GM18907 (cell line): ENCODE measurements around the gene SENP2.
"Not testable (repeated sequence)": the region's sequence is repeated elsewhere in the genome, so short reads cannot be mapped to it uniquely, and the experiment has no call there.

Experiments
- ATAC-seq: cut with Tn5 transposase; IDR thresholded peaks from one replicate; pipeline ENCODE4 v1.9.1; 2021; ENCODE audit warnings: mild to moderate bottlenecking, moderate library complexity; ENCODE audit not compliant: unreplicated experiment

The SENP2 gene

DNA sequence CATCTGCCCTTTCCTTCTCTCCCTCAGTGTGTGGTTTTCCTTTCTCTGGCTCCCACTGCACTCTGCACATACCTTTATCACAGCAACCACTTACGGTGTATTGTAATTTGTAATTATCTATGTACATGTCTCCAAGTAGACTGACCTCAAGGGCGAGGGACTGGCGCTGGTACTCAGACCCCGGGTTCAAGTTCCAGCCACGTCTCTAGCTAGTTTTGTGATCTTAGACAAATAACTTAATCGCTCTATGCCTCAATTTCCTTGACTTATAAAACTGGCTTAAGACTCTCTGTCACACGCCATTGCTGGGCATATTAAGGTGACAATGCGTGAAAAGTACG lies 607 bp upstream of the SENP2 start:
- ATAC-seq = no peak

DNA sequence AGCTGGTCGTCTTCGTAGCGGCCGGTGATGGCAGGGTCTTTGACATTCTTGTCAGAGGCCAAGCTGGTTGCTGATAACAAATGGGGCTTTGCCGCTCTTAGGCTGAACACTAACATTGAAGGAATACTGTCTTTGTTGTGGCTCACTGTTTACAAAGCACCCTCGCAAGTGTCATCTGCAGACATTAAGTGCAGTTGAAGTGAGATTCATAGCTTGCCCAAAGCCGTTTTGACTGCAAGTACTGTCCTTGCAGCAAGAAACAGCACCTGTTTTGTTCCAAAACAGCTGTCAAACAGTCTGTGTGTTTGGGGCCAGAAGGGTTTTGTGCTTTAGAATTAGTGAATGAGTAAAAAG lies 568 bp downstream of the SENP2 start:
- ATAC-seq = no peak

DNA sequence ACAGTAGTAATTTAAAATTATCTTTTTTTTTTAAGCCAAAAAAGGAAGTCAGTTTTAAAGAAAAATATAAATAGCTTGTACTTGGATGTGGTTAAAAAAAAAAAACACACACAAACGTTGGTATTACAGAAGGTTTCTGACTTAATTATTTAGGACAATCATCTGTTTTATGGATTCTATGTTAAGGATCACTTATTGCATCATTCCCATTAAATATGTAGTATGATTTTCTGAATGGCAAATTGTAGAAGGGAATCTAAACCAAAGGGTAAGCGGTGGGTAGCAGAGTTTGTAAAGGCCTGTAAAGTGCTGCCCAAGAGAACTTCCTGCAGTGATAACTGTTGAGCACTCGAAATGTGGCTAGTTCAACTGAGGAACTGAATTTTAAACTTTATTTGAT lies 8.0 kb downstream of the SENP2 start:
- ATAC-seq = no peak

DNA sequence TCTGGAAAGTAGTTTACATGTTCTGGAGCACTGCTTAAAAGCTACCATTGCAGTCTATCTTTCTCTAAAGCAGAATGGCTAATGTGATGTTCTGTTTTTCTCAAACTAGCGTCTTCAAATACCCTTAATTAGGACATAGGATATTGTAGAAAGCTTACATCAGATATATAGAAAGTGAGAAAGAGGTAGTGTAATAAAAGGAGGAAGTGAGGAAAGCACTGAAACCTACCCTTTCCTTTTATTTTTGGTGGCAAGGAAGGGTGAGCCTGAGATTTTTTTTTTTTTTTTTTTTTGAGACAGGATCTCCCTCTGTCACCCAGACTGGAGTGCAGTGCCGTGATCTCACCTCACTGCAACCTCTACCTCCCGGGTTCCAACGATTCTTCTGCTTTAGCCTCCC lies 9.4 kb downstream of the SENP2 start:
- peak; percentile 60 for ATAC-seq

DNA sequence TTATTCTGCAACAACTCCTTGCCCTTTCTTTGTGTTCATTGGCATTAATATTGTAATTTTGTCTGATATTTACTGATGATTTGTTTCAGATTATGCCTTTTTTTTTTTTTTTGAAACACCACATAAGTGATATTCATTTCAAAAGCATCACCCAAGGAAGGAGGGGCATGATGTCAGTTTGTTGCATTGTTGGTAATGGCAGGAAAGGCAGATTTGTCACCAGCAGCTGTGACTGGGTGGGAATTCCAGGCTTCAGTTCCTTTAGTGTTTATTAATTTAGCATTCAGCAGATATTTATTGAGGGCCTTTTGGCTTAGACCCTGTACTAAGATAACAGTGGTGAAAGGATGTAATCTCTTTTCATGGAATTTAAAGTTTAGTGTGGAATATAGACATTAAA lies 19.5 kb downstream of the SENP2 start:
- ATAC-seq = no peak

DNA sequence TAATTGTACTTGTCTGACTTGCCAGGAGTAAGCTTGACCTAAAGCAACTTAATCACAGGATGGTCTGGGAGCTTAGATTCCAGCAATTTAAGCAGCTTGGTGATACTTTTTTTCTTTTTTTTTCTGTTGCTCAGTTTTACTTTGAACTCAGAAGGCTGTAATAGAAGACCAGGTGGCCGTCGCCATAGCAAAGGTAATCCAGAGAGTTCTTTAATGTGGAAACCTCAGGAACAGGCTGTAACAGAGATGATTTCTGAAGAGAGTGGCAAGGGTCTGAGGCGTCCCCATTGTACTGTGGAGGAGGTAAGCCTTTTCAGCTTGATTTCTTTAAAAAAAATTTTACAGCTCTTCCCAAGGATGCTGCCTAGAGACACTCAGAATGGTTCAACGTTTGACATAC lies 20.1 kb downstream of the SENP2 start:
- ATAC-seq = no peak

DNA sequence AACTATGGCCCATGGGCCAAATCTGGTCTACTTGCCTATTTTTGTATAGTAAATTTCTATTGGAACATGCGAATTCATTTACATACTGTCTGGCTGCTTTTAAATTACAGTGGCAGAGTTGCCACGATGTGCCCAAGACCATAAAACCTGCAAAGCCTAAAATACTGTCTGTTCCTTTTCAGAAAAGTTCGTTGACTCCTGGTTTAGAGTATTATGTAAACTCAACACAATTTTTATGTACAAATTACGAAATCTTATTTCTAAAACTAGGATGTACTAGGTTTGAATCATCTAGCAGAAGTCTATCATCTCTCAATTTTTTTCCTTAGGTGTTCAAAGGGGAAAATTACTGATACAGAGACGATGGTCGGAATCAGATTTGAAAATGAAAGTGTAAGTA lies 26.9 kb downstream of the SENP2 start:
- ATAC-seq = no peak

DNA sequence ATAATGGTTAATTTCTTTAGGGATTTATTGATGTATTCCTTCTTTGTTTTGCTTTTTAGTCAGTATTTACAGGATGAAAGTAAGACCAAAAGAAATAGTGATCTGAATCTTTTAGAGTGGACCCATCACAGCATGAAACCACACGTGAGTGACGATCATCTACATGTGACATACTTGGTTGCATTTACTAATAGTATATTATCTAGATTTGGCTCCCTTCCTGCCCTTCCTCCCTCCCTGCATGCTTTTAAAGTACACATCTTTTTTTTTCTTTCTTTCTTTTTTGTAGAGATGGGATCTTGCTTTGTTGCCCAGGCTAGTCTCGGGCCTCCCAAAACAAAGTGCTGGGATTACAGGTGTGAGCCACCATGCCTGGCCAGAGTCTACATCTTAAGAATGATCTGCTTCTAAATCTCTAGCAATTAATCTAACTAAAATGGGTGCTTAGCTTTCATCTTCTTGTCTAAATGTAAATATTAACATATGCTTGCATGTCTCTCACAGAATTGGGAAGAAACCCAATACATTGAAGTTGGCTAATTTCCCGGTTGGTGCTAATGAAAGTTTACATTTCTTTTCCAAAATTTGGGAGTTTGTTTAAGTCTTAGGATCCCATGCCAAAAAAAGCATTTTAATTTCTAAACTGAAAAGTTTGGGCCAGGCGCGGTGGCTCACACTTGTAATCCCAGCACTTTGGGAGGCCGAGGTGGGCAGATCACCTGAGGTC lies 38.0 kb downstream of the SENP2 start:
- no peak for ATAC-seq

DNA sequence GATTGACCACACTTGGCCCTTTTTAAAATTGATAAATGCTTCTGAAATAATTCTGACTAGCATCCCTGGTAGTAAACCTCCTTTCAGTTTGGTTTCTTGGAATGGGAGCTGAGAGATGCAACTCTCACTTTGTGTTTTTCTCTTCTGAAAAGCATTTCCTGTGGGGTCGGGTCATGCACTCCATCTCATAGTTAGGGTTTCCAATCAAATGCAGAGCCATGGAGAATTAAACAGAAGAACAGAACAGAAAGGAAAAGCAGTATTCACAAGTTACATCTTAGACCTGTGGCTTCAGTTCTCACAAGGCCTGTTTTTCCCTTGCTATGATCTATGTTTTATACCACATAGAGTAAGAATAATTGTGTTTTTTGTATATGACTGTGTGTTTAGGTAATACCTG lies 39.7 kb downstream of the SENP2 start:
- no peak for ATAC-seq

DNA sequence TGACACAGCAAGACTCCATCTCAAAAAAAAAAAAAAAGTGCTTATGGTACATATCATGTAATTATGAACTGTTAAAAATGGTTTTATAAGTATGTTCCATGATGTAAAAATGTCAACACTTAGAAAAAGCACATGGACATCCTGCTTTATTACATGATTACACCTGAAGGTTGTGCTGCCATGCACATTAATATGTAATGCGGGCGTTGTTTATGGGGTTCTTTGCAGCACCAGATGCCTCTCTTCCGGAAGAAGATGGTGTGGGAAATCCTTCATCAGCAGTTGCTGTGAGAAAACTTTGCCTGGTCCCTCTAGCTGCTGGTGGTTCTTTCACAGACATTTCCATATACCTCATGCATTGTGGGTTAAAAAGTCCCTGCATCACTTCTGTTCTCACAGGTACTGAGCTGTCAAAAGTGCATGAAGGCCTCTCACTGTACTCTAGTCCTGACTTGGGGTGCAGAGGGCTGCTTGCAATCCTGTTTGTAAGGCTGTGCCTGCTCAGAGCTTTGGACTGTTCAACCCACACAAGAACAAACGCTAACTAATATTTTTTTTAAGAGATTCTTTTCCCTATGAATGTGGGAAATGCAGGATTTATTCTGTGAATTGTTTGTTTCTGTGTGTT lies 43.6 kb downstream of the SENP2 start:
- ATAC-seq = no peak

DNA sequence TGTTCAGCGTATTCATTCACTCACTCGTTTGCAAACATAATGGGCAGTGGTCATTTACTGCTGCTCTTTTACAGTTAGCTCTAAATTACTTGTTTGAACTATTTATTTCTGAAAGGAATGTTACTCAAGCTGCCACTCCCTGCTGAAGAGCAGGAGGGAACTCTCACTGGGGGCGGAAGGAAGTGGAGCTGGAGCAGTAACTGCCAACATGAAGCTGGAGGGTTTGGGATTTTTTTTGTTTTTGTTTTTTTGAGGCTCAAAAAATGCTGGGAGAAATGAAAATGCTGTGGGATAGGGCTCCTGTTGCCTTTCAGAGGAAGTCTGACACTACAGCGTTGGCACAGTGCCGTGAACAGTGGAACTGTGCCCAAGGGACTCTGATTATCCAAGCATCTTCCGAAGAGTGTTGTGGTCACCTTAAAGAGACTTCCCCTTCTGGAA lies 44.1 kb downstream of the SENP2 start:
- no peak for ATAC-seq

DNA sequence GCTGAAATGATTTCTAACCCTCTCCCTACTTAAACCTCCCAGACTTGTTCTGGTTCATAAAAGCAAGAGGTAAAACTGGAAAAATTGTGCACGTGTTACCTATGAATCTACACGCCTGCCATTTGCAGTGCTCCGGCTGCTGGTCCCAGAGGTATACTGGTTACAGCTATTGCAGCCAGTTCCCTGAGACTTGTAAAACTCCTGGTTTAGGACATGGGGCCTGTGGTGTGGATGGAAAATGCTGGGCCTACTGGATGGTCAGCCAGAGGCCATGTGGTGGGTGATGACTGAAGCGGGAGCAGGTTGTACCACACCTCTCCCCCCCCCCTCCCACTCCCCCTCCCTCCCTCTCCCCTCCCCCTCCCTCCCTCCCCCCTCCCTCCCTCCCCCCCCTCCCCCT lies 45.0 kb downstream of the SENP2 start:
- no peak for ATAC-seq

DNA sequence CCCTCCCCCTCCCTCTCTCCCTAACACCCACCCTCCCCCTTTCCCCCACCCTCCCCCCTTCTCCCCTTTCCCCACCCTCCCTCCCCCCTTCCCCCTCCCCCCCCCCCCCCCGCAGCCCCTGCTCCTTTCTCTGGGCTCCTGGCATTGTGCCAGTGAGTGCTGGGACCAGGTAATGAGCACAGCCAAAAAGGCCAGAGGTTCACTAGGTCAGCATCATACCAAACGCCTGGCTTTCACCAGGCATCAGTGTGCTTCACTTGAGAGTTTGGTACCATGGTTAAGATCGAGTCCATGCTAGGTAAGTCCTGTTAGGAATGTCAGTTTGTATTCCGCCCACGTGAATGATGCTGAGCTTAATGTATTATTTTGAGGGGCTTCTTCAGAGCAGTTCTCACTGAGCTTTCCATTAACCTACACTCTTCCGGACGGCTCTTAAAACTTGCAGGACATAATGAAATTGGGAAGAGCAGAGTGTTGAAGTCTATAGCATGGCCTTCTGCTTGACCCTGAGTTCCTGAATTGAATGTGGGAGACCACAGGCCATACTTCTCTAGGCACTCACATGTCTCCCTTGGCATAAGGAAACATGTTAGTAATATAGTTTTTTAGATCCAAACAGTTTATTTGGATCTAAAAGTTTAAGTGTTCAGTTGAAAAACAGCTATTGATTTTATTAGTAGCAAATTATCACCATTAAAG lies 45.6 kb downstream of the SENP2 start:
- ATAC-seq = no peak

DNA sequence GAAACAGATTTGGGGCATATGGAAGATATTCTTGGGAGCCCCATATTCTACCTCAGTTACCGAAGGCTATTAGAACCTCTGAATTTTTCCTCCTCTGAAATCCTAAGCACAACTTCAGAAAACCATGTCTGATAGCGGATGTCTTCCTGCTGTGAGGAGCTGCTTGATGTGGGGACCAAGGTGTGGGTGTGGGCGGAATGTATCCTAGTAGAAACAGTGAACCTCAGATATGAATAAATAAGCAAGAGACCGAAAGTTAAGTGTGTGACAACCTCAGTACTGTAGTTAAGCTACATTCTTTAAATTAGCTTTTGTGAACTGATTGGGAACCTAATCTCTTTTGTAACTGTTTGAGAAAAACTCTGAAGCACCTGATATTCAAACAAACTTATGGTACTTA lies 46.9 kb downstream of the SENP2 start:
- ATAC-seq = no peak

DNA sequence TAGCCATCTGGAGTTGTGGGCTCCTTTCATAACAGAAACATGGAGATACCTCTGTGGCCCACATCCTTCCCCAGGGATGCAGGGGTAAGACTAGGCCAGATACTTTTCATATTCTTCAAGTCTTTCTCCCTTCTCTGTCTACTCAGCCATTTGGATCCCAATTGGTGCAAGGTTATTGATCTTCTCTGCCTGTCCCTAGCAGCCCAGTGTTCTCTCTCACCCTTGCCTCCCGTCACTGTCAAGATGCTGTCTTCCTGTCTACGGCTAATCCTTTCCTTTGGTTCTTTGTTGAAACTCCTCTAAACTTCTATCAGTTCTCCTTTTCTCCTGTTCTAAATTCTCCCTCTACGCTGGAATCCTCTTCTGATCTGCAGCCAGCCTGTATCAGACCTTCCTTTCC lies 51.3 kb downstream of the SENP2 start:
- no peak for ATAC-seq

DNA sequence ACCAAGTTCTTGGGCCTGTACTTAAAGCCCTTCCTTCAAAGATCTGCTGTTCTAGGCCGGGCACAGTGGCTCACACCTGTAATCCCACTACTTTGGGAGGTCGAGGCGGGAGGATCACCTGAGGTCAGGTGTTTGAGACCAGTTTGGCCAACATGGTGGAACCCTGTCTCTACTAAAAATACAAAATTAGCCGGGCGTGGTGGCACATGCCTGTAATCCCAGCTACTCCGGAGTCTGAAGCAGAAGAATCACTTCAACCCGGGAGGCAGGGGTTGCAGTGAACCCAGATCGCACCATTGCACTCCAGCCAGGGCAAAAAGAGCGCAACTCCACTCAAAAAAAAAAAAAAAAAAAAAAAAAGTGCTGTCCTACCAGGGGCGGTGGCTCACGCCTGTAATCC lies 52.6 kb downstream of the SENP2 start:
- ATAC-seq = not testable (repeated sequence)

DNA sequence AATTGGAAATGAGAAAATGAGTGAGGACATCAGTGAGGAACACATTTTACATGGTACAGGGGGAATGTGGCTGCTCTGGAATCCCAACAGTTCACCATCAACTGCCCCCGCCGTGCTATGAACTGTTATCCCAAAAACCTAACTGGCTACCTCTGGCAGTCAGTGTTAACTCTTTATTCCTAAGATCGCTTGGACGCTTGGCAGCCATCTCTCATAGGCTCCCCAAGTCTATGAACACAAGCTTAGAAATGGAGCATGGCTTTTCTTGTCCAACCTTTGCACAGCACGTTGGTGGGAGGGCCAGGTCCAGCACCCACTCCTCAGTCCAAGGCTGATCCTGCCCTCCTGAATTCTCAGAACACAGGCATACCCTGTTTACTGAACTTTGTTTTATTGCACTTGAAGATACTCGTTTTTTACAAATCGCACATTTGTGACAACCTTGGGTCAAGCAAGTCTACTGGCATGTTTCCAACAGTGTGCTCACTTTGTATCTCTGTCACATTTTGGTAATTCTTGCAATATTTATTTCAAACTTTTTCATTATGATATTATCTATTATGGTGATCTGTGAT lies 53.6 kb downstream of the SENP2 start:
- no peak for ATAC-seq

DNA sequence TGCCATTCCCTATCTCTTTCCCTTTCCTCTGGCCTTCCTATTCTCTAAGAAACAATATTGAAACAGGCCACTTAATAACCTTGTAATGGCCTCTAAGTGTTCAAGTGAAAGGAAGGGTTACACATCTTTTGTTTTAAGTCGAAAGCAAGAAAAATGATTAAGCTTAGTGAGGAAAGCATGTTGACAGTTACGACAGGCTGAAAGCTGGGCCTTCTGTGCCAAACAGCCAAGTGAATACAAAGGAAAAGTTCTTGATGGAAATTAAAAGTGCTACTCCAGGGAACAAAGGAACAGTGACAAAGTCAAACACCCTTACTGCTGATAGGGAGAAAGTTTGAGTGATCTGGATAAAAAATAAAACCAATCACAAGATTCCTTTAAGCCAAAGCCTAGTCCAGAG lies 54.2 kb downstream of the SENP2 start:
- no peak for ATAC-seq

DNA sequence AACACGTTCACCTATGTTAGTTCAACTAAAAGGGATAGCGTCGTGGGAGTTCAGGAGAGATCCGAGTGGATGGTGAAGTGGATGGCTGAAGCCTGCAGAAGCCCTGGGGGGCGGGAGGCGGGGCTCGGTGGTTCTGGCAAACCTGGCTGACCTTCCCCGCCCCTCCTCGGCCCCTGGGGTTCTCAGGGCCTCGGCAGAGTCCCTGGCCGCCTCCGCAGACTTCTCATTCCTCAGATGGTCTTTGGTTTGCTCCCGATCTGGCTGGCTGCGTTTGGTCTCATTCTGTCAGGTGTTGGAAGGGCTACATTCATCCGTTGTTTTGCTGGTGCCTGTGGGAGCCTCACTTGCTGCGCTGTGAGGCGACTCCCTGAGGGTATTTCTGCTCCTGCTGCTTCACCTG lies 59.1 kb downstream of the SENP2 start:
- not testable (repeated sequence) for ATAC-seq

DNA sequence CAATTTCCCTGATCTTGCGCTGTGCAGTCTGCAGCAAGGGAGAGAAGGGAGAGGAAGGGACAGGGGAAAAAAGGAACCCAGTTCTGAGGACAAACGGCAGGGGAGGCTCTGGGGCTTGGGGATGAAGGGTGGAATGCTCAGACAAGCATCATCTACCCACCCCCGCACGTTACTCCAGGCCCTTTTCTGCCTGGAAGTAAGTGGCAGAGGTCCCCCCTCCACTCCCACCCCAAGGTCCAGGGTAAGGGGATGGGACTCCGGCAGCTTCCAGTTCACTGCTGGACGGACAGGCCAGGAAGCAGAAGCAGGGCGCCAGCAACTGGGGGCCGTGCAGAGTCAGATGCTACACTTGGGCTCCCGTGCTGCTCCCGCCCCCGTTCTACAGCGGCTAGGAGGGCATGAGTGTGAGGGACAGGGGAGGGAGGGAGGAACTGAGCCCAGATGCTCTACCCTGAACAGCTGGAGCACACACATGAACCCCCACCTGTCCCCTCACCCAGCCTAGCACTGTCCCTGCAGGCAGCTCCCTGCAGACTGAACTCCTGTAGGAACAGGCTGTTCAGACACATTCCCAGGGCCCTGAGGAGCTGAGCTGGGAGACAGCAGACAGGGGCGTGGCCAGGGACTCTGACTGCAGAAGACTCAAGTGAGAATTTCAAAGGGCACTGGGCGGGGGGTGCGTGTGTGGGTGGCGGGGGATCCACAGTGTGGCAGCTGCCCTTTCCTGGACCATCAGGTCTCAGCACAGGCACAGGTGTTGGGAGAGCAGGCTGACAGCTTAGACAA lies 59.7 kb downstream of the SENP2 start:
- no peak for ATAC-seq

DNA sequence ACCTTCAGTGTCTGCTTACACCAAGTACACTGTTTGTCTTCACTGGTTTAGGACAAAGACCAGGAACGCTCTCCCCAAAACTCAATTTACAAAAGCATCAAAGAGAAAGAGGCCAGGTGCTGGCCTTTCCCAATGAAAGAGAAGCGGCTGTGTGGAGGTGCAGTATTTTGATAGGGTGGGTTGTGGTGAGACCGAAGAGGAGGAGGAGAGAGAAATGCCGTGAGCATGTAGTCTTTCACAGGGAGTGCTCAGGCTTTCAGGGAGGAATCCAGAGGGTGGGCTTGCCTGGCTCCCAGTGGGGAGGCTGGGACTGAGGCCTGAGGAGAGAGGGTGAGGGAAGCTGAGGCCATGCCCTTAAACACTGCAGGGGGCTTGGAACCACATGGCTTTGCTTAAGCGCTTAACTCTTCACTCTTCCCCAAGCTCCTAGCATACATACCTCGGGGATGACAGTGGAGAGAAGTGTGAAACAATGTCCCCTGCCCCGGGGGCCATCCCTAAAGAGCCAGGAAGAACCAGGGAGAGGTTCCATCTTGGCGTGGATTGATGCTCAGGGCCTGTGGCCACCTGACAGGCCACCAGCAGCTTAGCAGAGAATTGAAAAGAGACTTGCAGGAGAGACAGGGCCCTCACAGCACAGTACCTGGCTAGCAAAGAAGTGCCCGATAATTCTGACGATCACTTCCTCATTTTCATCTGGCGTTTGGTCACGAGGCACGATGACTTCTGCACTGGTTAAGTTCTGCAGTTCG lies 60.5 kb downstream of the SENP2 start:
- peak; percentile 60 for ATAC-seq
